Breast epithelium (tissue), 3 donors: ENCODE data around the gene FYB1.

Experiments used
- CTCF ChIP-seq, 3 donors: fragments of 450-650 bp; IDR thresholded peaks; one replicate each; pipeline ENCODE4 v1.5.1; 2016 to 2017; ENCODE audit warnings: antibody characterized with exemption in 3 of 3, mild to moderate bottlenecking in 3 of 3, moderate library complexity in 3 of 3
- POLR2A ChIP-seq: fragments of 450-650 bp; IDR thresholded peaks from one replicate; pipeline ENCODE4 v1.6.1; 2016; ENCODE audit warnings: antibody characterized with exemption, mild to moderate bottlenecking, moderate library complexity

GRCh38 chr5:39121315-39121714 is 98.0 kb downstream of the FYB1 start:
- TF ChIP-seq CTCF (IDR thresholded peaks at IDR 0.05) (no peak), POLR2A (no peak)
